Lung (tissue), 12 donors: Measurements from ENCODE around the gene GAB2. TPM values are rescaled to one million over a fixed set of nuclear protein-coding genes. Genes with fewer than 3 reads are reported as not detected.

Experiments used
- ATAC-seq: fragments of 200-7000 bp; cut with Tn5 transposase; one replicate; pipeline ENCODE4 v1.9.1; 2020; ENCODE audit warnings: moderate number of reproducible peaks; ENCODE audit not compliant: insufficient read depth, low FRiP score
- DNase-seq, 3 donors: peaks; one replicate each; pipeline ENCODE4 v3.0.0-alpha.2; 2013 to 2017
- H3K27ac ChIP-seq, 2 donors: one replicate each; pipeline ENCODE4 v1.5.1; 2013; ENCODE audit warnings: mild to moderate bottlenecking in 2 of 2, moderate library complexity in 2 of 2, control low read depth in 1 of 2, inconsistent platforms in 1 of 2, low read depth in 1 of 2, low read length in 1 of 2
- H3K27me3 ChIP-seq, 3 donors: one replicate each; pipeline ENCODE4 v1.5.1; 2013; ENCODE audit warnings: low read length in 2 of 3; ENCODE audit not compliant: control insufficient read depth in 3 of 3, insufficient read depth in 3 of 3
- H3K36me3 ChIP-seq, 4 donors: one replicate each; pipeline ENCODE4 v1.5.1; 2013; ENCODE audit warnings: low read length in 4 of 4, mild to moderate bottlenecking in 1 of 4, moderate library complexity in 1 of 4; ENCODE audit not compliant: control insufficient read depth in 4 of 4, insufficient read depth in 4 of 4
- H3K4me1 ChIP-seq, 5 donors: one replicate each; pipeline ENCODE4 v1.5.1; 2013; ENCODE audit warnings: low read length in 5 of 5, mild to moderate bottlenecking in 2 of 5, moderate library complexity in 1 of 5; ENCODE audit not compliant: control insufficient read depth in 5 of 5, insufficient read depth in 5 of 5
- H3K4me3 ChIP-seq: one replicate; pipeline ENCODE4 v1.5.1; 2013; ENCODE audit warnings: mild to moderate bottlenecking, control low read depth, moderate library complexity
- H3K9ac ChIP-seq, 2 donors: one replicate each; pipeline ENCODE4 v1.5.1; 2013; ENCODE audit warnings: low read length in 2 of 2, control low read depth in 1 of 2; ENCODE audit not compliant: insufficient read depth in 1 of 2
- H3K9me3 ChIP-seq, 4 donors: one replicate each; pipeline ENCODE4 v1.5.1; 2013; ENCODE audit warnings: low read length in 3 of 4, mild to moderate bottlenecking in 1 of 4, moderate library complexity in 1 of 4; ENCODE audit not compliant: control insufficient read depth in 4 of 4, insufficient read depth in 3 of 4
- WGBS, 2 donors: extraction: QIAGEN DNeasy Blood & Tissue Kit; methylation state at CpG; one replicate each; pipeline ENCODE4 v1.1.7; 2013; 5-methylcytosine and 5-hydroxymethylcytosine counted together
- polyA plus RNA-seq, 2 donors: library from polyadenylated mRNA; stranded (reverse); fragments of 200-250 nt; gene quantifications; one replicate each; pipeline ENCODE4 v1.2.1, GENCODE V29; 2013
- total RNA-seq, 2 donors: library from RNA; depleted of rRNA in 1 of 2; stranded (reverse); fragments of >200 nt in 1 of 2; gene quantifications; one replicate each; pipeline ENCODE4 v1.2.1, GENCODE V29; 2014 to 2021
- TF ChIP-seq, protein P1 (sequence below): IDR thresholded peaks from 2 replicates; pipeline ENCODE4 v1.5.1; 2012; ENCODE audit warnings: mild to moderate bottlenecking; ENCODE audit errors: control extremely low read depth, extremely low read depth
- donor health status: control.
- donor health status: control.
- donor health status: Bipolar disorder and iron deficiency.
- donor health status: healthy.
- donor health status: DM: yes; HTN: yes; CAD: no.

Gene GAB2
- total and polyA plus RNA-seq, 4 donors, result 17.8 to 47.9 (median 23.1) TPM

DNA sequence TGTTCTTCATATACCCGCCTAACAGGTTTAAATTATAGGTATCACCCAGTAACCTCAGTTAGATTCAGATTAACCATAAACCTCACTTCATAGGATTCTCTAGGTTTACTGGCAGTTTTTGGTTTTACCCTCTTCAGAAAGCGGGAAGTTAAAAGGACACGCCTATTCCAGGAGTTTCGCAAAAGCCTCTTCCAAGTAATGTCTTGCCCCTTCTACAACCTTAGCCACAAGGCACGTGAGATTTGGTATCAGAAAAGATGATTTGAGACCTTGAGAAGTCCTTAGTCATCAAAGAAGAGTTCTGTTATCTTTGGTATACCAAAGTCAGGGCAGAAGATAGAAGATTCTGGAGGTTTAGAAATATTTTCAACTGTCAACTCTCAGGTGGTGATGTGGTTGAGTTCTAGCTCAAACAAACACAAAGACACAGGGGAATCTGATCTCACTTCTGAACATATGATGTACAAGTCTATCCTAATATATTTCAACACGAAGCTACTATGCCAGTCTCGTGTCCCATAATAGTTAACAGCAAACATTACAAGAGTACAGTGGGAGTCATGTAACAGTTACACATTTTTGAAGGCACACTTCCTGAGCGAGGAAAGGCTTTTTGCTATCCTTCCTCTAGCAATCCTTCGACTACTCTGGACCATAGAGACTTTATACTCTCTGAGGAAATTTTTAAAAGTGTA is 125.4 kb downstream of the GAB2 start:
- Histone ChIP-seq H3K27me3 (no peaks in the 10 kb centered on the region), H3K36me3 (no peaks in the 10 kb centered on the region), H3K4me3 (no peak overlapping the region), H3K9ac (no peak overlapping the region), H3K27ac (no peak overlapping the region), H3K9me3 (peaks cover 0 to 4% (median 0%) of the 10 kb centered on the region in 4 donors), H3K4me1 (peaks cover 0 to 8% (median 0%) of the 10 kb centered on the region in 5 donors)
- TF ChIP-seq, protein P1, sequence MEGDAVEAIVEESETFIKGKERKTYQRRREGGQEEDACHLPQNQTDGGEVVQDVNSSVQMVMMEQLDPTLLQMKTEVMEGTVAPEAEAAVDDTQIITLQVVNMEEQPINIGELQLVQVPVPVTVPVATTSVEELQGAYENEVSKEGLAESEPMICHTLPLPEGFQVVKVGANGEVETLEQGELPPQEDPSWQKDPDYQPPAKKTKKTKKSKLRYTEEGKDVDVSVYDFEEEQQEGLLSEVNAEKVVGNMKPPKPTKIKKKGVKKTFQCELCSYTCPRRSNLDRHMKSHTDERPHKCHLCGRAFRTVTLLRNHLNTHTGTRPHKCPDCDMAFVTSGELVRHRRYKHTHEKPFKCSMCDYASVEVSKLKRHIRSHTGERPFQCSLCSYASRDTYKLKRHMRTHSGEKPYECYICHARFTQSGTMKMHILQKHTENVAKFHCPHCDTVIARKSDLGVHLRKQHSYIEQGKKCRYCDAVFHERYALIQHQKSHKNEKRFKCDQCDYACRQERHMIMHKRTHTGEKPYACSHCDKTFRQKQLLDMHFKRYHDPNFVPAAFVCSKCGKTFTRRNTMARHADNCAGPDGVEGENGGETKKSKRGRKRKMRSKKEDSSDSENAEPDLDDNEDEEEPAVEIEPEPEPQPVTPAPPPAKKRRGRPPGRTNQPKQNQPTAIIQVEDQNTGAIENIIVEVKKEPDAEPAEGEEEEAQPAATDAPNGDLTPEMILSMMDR, result no peak
- ATAC-seq (no peak), DNase-seq (no peak)
- WGBS, 2 donors, result 27 to 46% methylated on average over 9 of the region's 9 CpGs

DNA sequence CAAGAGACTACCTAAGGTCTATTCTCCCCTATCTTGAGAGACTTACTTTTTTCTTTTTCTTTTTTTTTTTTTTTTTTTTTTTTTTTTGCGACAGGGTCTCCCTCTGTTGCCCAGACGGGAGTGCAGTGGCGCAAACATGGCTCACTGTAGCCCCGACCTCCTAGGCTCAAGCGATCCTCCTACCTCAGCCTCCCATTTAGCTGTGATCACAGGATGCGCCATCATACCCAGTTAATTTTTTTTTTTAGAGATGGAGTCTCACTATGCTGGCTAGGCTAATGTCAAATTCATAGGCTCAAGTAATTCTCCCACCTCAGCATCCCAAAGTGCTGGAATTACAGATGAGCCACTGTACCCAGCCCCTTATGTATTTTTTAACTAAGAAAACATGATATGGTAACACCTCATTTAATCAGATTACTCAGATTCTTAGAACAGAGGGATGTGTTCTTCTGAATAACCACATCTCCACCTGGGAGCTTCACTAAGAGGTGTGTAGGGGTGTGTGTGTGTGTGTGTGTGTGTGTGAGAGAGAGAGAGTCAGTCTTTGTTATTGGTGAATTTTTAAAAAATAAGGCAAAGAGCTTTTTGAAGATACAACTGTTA is 126.0 kb downstream of the GAB2 start:
- Histone ChIP-seq H3K9ac (no peak overlapping the region), H3K27ac (peak overlapping the region in 1 of 2 donors; percentile 40), H3K4me3 (no peak overlapping the region), H3K36me3 (no peaks in the 10 kb centered on the region), H3K27me3 (no peaks in the 10 kb centered on the region), H3K4me1 (peaks cover 0 to 7% (median 0%) of the 10 kb centered on the region in 5 donors), H3K9me3 (peaks cover 0 to 4% (median 0%) of the 10 kb centered on the region in 4 donors)
- no peak for DNase-seq
- ATAC-seq, result no peak
- TF ChIP-seq, protein P1, result no peak
- 96 to 97% methylated on average over 6 of the region's 6 CpGs for WGBS, 2 donors

DNA sequence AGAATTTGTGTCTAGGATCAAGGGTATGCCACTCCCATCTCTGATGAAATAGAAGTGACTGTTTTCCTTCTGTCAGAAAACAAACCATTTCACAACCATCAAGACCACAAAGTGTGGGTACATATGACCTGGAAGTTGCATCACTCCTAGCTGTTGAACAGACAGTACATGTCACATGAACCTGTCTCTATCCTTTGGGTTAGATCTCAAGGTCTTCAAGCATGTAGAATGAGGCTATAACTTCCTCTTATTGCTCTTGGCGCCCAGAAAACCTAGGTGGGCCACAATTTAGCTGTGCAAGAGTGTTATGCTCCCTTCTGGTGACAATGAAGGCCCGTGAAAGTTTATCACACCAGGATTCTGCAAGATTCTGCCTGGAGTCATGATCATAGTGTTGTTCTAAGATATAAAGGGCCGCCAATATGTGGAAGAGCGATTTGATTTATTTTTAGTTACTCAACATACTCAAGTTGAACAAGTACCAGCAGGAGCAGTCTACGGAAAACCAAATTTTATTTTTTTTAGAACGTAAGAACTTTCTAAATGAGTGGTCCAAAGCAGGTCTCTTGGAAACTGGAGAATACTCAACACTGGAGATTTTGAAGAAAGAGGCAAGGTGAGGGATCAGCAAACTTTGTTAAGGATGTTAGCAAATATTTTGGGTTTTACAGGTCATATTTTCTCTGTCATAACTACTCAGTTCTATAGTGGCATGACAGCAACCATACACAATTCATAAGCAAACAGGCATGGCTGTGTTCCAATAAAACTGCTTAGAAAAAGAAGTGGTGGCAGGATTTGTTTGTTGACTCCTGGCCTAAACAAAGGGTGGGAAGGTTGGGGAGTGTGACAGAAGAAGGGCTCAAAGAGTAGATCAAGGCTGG is 127.1 kb downstream of the GAB2 start:
- Histone ChIP-seq H3K27ac (peak overlapping the region in 1 of 2 donors; percentile 76), H3K9ac (no peak overlapping the region), H3K36me3 (no peaks in the 10 kb centered on the region), H3K4me3 (no peak overlapping the region), H3K27me3 (no peaks in the 10 kb centered on the region), H3K9me3 (peaks cover 0 to 4% (median 0%) of the 10 kb centered on the region in 4 donors), H3K4me1 (peaks cover 0 to 7% (median 0%) of the 10 kb centered on the region in 5 donors)
- ATAC-seq, result peak; percentile 77
- WGBS, 2 donors, result 37 to 57% methylated on average over 6 of the region's 6 CpGs
- peak in 1 of 3 donors; percentile 35 for DNase-seq
- TF ChIP-seq, protein P1, result no peak
